ENCODE data around the gene EFCC1.

The EFCC1 gene

DNA sequence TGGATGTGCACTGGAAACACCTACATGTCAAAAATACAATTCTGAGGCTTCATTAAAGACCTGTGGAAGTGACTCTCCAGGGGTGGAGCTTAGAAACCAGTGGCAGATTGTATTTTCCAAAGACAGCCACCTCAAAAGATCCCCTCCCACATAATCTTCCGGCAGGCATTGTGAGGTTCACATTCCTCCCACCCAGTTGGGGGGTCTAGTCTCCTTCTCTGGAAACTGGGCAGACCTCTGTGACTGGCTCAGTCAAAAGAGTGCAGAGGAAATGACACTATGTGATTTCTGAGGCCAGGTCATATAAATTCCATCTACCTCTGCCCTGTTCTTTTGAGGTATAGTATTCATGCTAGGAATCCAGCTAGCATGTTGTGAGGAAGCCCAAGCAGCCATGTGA is 5.4 kb upstream of the EFCC1 start:
- DNase-seq = no peak

DNA sequence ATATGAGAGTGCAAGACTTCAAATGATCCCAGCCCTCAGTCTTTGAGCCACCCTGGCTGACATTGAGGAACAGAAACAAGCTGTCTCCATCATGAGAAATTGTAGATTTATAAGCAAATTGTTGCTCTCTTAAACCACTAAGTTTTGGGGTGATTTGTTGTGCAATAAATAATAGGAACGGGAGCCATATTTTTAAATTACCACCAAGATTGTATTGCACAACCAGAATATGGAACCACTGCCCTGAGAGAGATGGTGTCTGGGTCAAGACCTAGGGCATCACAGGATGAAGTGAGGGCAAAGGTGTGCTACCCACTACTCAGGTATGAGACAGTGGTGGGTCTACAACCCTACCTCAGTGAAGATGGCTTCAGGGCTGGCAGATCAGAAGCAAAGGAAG is 4.9 kb upstream of the EFCC1 start:
- no peak for DNase-seq

DNA sequence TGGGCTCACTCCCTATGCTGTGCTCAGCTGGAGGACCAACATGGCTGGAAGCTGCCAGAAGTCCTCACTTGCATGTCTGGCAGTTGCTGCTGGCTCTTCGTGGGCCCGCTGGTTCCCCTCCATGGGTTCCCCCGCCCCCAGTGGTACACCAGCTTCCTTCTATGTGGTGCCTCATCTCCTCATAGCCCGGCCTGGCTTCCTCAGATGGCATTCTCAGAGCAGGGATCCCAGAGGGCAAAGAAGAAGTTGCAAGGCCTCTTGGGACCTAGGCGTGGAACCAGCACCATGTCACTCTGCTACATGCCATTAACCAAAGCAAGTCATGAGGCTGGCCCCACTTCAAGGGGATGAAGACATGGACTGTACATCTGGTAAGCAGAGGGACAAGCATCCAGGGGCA is 4.4 kb upstream of the EFCC1 start:
- DNase-seq = no peak

GRCh38 chr3:128997486-128998133 is 3.5 kb upstream of the EFCC1 start:
- no peak for DNase-seq

DNA sequence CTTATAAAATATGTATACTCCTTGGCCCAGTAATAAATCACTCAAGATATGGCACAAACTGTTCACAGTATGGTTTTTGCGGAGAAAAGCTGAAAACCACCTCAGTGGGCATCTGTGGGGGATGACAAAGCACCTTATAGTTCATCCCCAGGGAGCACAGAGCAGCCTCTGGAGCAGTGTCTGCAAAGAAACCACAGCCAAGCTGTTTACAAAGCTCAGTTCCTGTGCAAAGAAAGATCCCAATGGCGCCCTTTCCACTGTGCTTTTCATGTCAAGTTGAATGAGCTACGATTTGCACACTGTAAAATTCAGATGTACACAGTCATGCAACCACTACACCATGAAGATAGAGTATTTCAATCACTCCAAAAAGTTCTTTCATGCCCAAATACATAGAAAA is 2.5 kb upstream of the EFCC1 start:
- DNase-seq = no peak

DNA sequence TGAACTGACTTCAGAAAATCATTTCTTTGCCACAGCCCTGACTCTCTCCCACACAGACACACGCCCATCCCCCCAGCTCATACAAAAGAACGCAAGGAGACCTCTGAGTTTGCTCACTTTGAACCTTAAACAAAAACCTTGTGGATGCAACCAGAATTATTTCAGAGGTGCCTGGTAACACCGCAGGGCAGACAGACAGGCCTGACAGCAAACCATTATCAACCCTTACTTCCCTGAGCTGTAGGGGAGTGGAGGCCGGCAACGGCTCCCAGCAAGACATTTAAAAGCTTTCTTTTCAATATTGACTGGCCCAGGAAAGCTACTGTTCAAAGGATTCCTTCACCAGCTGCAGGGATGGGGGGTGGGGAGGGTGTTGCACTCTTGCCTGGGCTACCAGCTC is 2.0 kb upstream of the EFCC1 start:
- DNase-seq = no peak

- no peak for DNase-seq
Observed at GRCh38 chr3:129000742-129001100, 383 bp upstream of the EFCC1 start.

- DNase-seq = peak in 1 of 2 donors; percentile 20
Observed at GRCh38 chr3:129001806-129002572, 885 bp downstream of the EFCC1 start.

GRCh38 chr3:129002573-129003569 is 1.8 kb downstream of the EFCC1 start:
- DNase-seq = no peak

GRCh38 chr3:129003578-129004112 is 2.5 kb downstream of the EFCC1 start:
- peak; percentile 50 for DNase-seq

- no peak for DNase-seq
Observed at GRCh38 chr3:129004639-129005295, 3.7 kb downstream of the EFCC1 start.

DNA sequence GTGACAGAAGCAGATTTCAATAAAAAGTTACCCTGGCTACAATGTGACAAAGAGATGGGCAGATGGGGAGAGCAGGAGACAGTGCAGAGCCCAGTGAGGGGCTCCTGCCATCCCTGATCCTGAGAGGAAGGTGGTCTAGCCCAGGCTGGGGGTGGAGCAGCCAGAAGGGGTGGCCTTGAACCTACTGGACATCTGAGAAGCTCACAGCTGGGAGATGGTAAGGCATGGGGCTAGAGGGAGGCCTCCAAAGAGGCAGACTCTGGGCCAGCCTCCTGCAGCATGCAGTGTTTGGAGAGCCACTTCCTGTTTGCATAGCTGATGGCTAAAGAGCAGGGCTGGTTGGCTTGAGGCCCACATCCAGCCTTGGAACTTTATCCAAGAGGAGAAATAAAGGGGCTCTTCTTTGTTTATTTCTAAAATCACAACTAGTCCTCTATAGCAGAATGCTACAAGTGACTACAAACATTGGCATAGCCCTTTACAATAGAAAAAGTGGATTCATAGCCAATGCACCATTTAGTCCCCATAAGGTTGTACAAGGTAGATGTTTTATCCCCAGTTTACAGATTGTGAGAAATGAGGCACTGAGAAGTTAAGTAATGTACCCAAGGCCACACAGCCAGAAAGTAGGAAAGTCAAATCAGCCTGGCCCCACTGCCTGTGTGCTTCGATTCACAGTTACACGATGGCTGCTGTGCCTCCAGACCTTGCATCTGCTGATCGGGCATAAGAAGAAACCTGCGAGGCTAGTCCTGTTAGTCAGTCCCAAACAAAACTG is 4.6 kb downstream of the EFCC1 start:
- DNase-seq = no peak

GRCh38 chr3:129006864-129007263 is 5.8 kb downstream of the EFCC1 start:
- DNase-seq = no peak

- no peak for DNase-seq
Observed at GRCh38 chr3:129007792-129008191, 6.7 kb downstream of the EFCC1 start.

DNA sequence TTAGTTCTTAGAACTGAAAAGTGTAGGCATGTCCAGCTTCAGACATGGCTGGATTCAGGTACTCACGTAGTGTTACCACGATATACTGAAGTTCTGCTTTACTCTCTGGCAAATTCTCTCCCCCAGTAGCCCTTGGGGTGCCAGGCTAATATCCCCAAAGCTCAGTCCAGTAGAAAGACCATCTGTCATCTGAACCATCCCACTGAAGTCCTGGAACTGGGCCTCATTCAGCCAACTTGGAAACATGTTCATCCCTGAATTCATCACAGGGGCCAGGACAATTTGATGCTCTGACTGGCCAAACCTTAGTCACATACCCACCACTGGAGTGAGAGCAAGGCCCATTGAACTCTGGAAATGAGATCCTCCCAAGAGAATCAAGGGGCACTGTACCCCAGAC is 8.2 kb downstream of the EFCC1 start:
- DNase-seq = no peak

- no peak for DNase-seq
Observed at GRCh38 chr3:129010310-129010956, 9.3 kb downstream of the EFCC1 start.

DNA sequence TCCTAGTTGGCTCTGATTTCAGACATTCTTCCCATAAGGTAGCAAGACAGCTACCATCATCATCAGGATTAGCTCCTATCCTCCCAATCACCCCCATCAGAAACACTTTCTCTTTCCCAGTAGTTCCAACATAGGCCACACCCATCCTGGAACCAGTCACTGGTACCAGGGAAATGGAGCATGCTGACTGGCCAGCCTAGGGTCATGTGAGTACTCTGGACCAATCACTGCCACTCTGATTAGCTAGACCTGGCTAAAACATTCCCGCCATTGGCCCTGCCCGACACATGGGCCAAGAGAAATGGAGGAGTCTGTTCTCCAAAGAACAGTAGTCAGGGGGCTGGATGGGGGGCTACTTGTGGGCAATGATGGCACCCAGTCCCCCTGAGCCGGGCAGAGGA is 12.4 kb downstream of the EFCC1 start:
- no peak for DNase-seq

DNA sequence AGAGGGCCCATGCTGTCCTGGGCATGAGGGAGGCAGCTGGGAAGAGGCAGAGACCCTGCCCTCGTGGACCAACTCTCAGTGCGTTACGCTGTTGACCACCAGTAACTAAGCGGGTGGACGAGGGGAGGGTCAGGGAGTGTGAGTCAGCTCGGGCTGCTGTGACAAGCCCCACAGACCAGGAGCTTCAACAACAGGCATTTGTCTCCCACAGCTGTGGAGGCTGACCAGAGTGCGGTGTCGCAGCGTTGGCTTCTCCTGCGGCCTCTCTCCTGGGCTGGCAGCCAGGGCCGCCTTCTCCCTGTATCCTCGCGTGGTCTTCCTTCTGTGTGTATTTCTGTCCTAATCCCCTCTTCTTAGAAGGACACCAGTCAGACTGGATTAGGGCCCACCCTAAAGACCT is 13.0 kb downstream of the EFCC1 start:
- no peak for DNase-seq

- no peak for DNase-seq
Observed at GRCh38 chr3:129014793-129015345, 13.8 kb downstream of the EFCC1 start.

DNA sequence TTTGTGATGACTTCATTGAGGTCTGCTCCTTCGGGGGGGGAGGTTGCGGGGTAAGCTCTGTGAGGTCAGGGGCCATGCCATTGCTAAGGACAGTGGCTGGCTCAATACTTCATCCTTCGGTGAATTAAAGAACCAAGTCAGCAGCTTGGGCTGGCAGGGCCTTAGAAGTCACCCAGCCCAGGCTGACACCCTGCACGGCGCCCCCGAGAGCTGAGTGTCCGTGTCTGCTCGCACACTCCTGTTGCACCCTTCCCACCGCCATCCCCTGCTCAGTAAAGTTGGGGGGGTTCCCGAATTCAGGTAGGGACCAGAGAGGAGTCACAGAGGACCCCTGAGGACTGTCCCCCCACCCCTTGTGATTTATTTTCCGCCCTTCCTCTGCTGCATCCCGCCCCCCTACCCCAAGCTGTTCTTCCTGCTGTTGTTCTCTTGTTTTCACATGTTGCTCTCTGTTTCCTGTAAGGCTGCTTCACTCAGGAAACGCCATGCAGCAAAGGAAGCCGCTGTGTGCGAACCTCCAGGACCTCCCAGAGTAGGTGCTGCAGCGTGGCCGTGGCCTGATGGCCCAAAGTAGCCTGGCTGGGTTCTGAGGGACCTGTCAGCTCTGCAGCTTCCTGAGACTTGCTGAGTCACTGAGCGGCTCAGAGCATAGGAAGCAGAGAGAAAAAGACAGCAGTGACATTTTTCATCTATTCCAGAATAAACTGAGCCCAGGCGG is 14.4 kb downstream of the EFCC1 start:
- DNase-seq = peak; percentile 35 to 58
